Thyroid gland (tissue), 4 donors: Measurements from ENCODE around the gene TSPAN32. TPM values are rescaled to one million over a fixed set of nuclear protein-coding genes. Genes with fewer than 3 reads are reported as not detected.

Source experiments
- DNase-seq, 2 donors: peaks; one replicate each; pipeline ENCODE4 v3.0.0-alpha.2; 2019
- H3K27ac ChIP-seq, 3 donors: fragments of 200-600 bp; sonication (generic); 1 replicate in 2 of 3; 2 replicates in 1 of 3; pipeline ENCODE4 v1.5.1; 2016 to 2019; ENCODE audit warnings: mild to moderate bottlenecking in 1 of 3, moderate library complexity in 1 of 3
- H3K27me3 ChIP-seq: fragments of 200-600 bp; sonication (generic); one replicate; pipeline ENCODE4 v1.5.1; 2019
- H3K36me3 ChIP-seq, 2 donors: fragments of 200-600 bp; sonication (generic); one replicate each; pipeline ENCODE4 v1.5.1; 2016 to 2019
- H3K4me1 ChIP-seq, 2 donors: fragments of 200-600 bp; sonication (generic); one replicate each; pipeline ENCODE4 v1.5.1; 2017 to 2019
- H3K4me3 ChIP-seq, 3 donors: fragments of 200-600 bp; sonication (generic); replicated peaks in 1 of 3; 1 replicate in 2 of 3; 2 replicates in 1 of 3; pipeline ENCODE4 v1.5.1; 2016; ENCODE audit warnings: mild to moderate bottlenecking in 1 of 3
- H3K9me3 ChIP-seq: fragments of 200-600 bp; sonication (generic); one replicate; pipeline ENCODE4 v1.5.1; 2017
- CTCF ChIP-seq, 6 experiments: fragments of 200-600 bp in 3 of 6; fragments of 450-650 bp in 3 of 6; sonication (generic) in 3 of 6; IDR thresholded peaks; one replicate each; pipeline ENCODE4 v1.5.1; 2016 to 2019; ENCODE audit warnings: antibody characterized with exemption in 6 of 6, mild to moderate bottlenecking in 2 of 6, inconsistent platforms in 1 of 6, moderate library complexity in 1 of 6
- POLR2A ChIP-seq, 2 donors: fragments of 450-650 bp; IDR thresholded peaks; one replicate each; pipeline ENCODE4 v1.6.1; 2017; ENCODE audit warnings: antibody characterized with exemption in 2 of 2, mild to moderate bottlenecking in 2 of 2, moderate library complexity in 1 of 2
- WGBS, 2 donors: methylation state at CpG; one replicate each; pipeline ENCODE4 v1.1.5; 2017; 5-methylcytosine and 5-hydroxymethylcytosine counted together
- intact Hi-C: fragments of 100-400 bp; cut with DNase I; formaldehyde crosslinking; loops from one replicate; pipeline ENCODE4 v1.15.1; 2023
- small RNA-seq: library from RNA; depleted of rRNA; stranded (forward); fragments of <200 nt; gene quantifications from one replicate; pipeline ENCODE3, GENCODE V24; 2016
- total RNA-seq, 4 donors: library from RNA; depleted of rRNA; stranded (reverse); fragments of >200 nt; gene quantifications; one replicate each; pipeline ENCODE4 v1.2.3, GENCODE V29; 2016

TSPAN32 gene
- total RNA-seq, 4 donors from 2014 or later = 0.33 to 0.45 TPM; not detected in 2

GRCh38 chr11:2365571-2366210 is 63.9 kb downstream of the TSPAN32 start:
- Histone ChIP-seq H3K4me3 (no peak overlapping the region), H3K27ac (peak overlapping the region in 1 of 3 donors; percentile 28), H3K36me3 (no peaks in the 10 kb centered on the region), H3K4me1 (peaks cover 5 to 12% of the 10 kb centered on the region in 2 donors), H3K9me3 (no peaks in the 10 kb centered on the region), H3K27me3 (no peaks in the 10 kb centered on the region)
- intact Hi-C loops = loop anchor here (5.0 kb wide), 1 partner anchor 38 kb away; no protein-coding TSS in a partner anchor
- 88 to 91% methylated on average over 15 of the region's 16 CpGs for WGBS, 2 donors
- no peak for DNase-seq
- no peak for TF ChIP-seq POLR2A (IDR thresholded peaks at IDR 0.05)
- TF ChIP-seq CTCF (IDR thresholded peaks at IDR 0.05) = no peak

GRCh38 chr11:2366276-2366675 is 64.5 kb downstream of the TSPAN32 start:
- peak; percentile 44 to 54 for DNase-seq
- Histone ChIP-seq H3K27me3 (no peaks in the 10 kb centered on the region), H3K27ac (peak overlapping the region in 1 of 3 donors; percentile 28), H3K4me1 (peaks cover 5 to 13% of the 10 kb centered on the region in 2 donors), H3K4me3 (no peak overlapping the region), H3K36me3 (no peaks in the 10 kb centered on the region), H3K9me3 (no peaks in the 10 kb centered on the region)
- TF ChIP-seq CTCF (IDR thresholded peaks at IDR 0.05) (no peak), POLR2A (IDR thresholded peaks at IDR 0.05) (no peak)
- WGBS, 2 donors = 27 to 32% methylated on average over 10 to 11 of the region's 11 CpGs
- intact Hi-C loops = loop anchor here (5.0 kb wide), 1 partner anchor 39 kb away; no protein-coding TSS in a partner anchor

DNA sequence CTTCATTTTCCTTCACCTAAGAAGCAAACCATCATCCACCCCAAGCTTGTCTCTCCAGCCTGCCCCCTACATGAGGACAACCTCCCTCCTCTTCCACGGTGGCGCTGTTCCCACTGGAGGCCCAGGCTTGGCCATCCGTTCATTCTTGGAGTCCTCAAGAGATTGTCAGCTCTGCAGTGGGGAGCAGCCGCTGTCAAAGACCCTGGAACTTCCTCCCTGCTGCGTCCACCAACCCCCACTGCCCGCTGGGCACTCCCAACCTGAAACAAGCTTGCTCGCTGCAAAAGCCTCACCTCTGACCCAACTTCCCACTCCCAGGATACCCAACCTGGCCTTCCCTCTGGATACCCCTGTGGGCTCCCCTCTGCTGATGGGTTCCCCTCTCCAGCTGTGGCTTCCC is 64.9 kb downstream of the TSPAN32 start:
- Histone ChIP-seq H3K4me3 (no peak overlapping the region), H3K9me3 (no peaks in the 10 kb centered on the region), H3K27me3 (no peaks in the 10 kb centered on the region), H3K4me1 (peaks cover 5 to 18% of the 10 kb centered on the region in 2 donors), H3K36me3 (no peaks in the 10 kb centered on the region), H3K27ac (no peak overlapping the region)
- intact Hi-C loops = loop anchor here (5.0 kb wide), 1 partner anchor 39 kb away; no protein-coding TSS in a partner anchor
- no peak for TF ChIP-seq CTCF (IDR thresholded peaks at IDR 0.05)
- no peak for TF ChIP-seq POLR2A (IDR thresholded peaks at IDR 0.05)
- 74 to 80% methylated on average over 7 of the region's 7 CpGs for WGBS, 2 donors
- DNase-seq = no peak

DNA sequence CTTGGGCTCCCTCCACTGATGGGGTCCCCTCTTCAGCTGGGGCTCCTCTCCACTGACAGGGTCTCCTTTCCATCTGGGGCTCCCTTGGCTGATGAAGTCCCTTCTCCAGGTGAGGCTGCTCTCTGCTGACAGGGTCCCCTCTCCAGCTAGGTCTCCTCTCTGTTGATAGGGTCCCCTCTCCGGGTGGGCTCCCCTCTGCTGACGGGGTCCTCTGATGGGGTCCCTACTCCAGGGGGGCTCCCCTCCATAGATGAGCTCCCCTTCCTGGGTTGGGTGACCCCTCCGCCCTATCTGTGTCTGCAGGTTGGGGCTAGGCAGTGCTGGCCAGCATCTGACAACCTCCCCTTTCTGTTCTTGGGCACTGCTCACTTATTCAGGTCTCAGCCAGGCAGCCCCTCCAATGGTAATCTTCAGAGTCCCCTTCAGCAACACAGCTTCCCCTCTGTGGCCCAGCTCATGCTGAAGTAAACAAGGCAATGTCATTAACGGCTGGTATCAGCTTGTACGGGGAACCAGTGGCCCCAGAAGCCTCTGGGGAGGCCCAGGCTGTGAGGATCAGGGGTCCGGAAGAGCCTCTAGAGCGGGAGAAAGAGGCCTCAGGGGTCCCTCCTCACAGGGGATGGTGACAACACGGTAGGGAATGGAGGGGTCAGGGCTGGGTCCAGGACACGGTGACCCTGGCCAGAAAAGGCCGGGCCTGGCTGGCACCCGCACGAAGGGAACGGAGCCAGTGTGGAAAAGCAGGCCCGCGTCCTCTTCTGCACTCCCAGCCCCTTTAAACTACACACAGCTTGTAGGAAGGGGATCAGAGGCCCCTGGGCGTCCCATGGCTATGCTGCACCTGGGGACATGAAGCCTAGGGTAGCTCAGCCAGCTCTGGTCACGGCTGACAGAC is 65.7 kb downstream of the TSPAN32 start:
- Histone ChIP-seq H3K27me3 (no peaks in the 10 kb centered on the region), H3K9me3 (no peaks in the 10 kb centered on the region), H3K4me1 (peaks cover 5 to 18% of the 10 kb centered on the region in 2 donors), H3K27ac (no peak overlapping the region), H3K36me3 (no peaks in the 10 kb centered on the region), H3K4me3 (no peak overlapping the region)
- no peak for DNase-seq
- intact Hi-C loops = loop anchor here (5.0 kb wide), 1 partner anchor 40 kb away; no protein-coding TSS in a partner anchor
- TF ChIP-seq POLR2A (IDR thresholded peaks at IDR 0.05) (no peak), CTCF (IDR thresholded peaks at IDR 0.05) (no peak)
- whole genome bisulfite sequencing, 2 donors = 85 to 92% methylated on average over 15 of the region's 17 CpGs

Small RNA genes lying within 50 kb of the gene (small RNA-seq; reads per million reads assigned to genes)
- gene RNU6-878P = not detected

Other genes with a start within 250 kb of the TSPAN32 start
- gene IGF2, start 162.6 kb upstream of the TSPAN32 start, total RNA-seq = 10 to 100 TPM in 3 of 4 donors, 1 to 10 TPM in 1; 9.9 to 26.6 (median 18.1) TPM
- gene INS, start 140.8 kb upstream of the TSPAN32 start, total RNA-seq = not detected
- not detected for gene TH, start 130.2 kb upstream of the TSPAN32 start, total RNA-seq
- 1 to 10 TPM in 1 of 4 donors, under 1 TPM in 3; 0.46 to 2.9 (median 0.66) TPM for gene ASCL2, start 31.4 kb upstream of the TSPAN32 start, total RNA-seq
- gene C11orf21, start 95 bp upstream of the TSPAN32 start, total RNA-seq = under 1 TPM; 0.15 to 0.67 (median 0.45) TPM
- gene CD81, start 75.3 kb downstream of the TSPAN32 start, total RNA-seq = 100 to 1,000 TPM; 264 to 370 (median 298) TPM
- 10 to 100 TPM; 37.5 to 62.3 (median 45.1) TPM for gene TSSC4, start 98.7 kb downstream of the TSPAN32 start, total RNA-seq
- gene TRPM5, start 142.5 kb downstream of the TSPAN32 start, total RNA-seq = 1 to 10 TPM in 1 of 4 donors, under 1 TPM in 3; 0.54 to 2.4 (median 0.73) TPM
- gene KCNQ1, start 143.0 kb downstream of the TSPAN32 start, total RNA-seq = 100 to 1,000 TPM in 2 of 4 donors, 10 to 100 TPM in 2; 51.3 to 103 (median 97.8) TPM